ENCODE results near the gene SMG6. TPM values are rescaled to one million over a fixed set of nuclear protein-coding genes. Genes with fewer than 3 reads are reported as not detected.

SMG6 gene
- total and polyA plus RNA-seq, 2 of the 8 experiments (the other 6 are each of a cell fraction or from before 2014, with no cell fraction given), result 18.5 to 25.2 TPM

GRCh38 chr17:2195729-2196128 is 107.9 kb downstream of the SMG6 start:
- POLR2A ChIA-PET (ENCODE audit: partially characterized antibody), result interaction anchor here (0.8 to 1.4 kb wide), 6 partner anchors 10 to 108 kb away, joined by 3 to 5 read pairs (median 3); partner anchors contain the start of genes SMG6 and SRR
- H3K36me3 ChIP-seq (ENCODE audit: control insufficient read depth in 2 of 4, insufficient read depth in 4 of 4, low read length in 3 of 4), result no peaks in the 10 kb centered on the region

More at GRCh38 chr17:2195729-2196128, 107.9 kb downstream of the SMG6 start:
- Histone ChIP-seq H2BK12ac (ENCODE audit: low read depth, low read length) (no peak overlapping the region), H3K4me3 (ENCODE audit: extremely low read depth in 1 of 4, insufficient read depth in 2 of 4, low read depth in 3 of 4, low read length in 4 of 4) (no peak overlapping the region), H3K4me2 (ENCODE audit: insufficient read depth in 1 of 2, low read depth in 2 of 2, low read length in 2 of 2) (no peak overlapping the region), H2BK5ac (ENCODE audit: low read depth, low read length) (no peak overlapping the region), H3K23ac (ENCODE audit: insufficient read length) (no peak overlapping the region), H2BK20ac (ENCODE audit: low read length) (no peak overlapping the region; the same call in 1 of the 2 replicates), H3K79me2 (ENCODE audit: control insufficient read depth in 1 of 2, insufficient read depth in 2 of 2, low read length in 2 of 2) (no peaks in the 10 kb centered on the region), H3K27ac (ENCODE audit: low read depth, low read length) (no peak overlapping the region), H3K9me3 (ENCODE audit: insufficient read depth in 2 of 2, low read depth in 1 of 2, low read length in 1 of 2) (no peaks in the 10 kb centered on the region), H3K4me1 (replicated peaks in 1 of 4; ENCODE audit: control insufficient read depth in 3 of 4, insufficient read depth in 4 of 4, low read length in 3 of 4) (peaks cover 0 to 12% (median 7%) of the 10 kb centered on the region in 4 experiments; a peak in 5 of 7 replicates), H2BK120ac (replicated peaks; ENCODE audit: low read depth, low read length) (no peak overlapping the region), H3K23me2 (ENCODE audit: low read depth, low read length) (no peaks in the 10 kb centered on the region), H4K8ac (ENCODE audit: extremely low read depth, insufficient read depth, low read length) (no peak overlapping the region), H2BK15ac (ENCODE audit: low read length) (no peak overlapping the region), H2AK5ac (ENCODE audit: low read depth, low read length) (no peak overlapping the region), H2AFZ (ENCODE audit: low read length) (no peak overlapping the region), H3K27me3 (replicated peaks in 1 of 4; ENCODE audit: control insufficient read depth in 3 of 4, extremely low read depth in 1 of 4, insufficient read depth in 3 of 4, low read length in 3 of 4) (no peaks in the 10 kb centered on the region), H3K4ac (replicated peaks; ENCODE audit: insufficient read length, low read depth, low read length) (no peak overlapping the region), H4K20me1 (replicated peaks in 1 of 2; ENCODE audit: control insufficient read depth in 1 of 2, insufficient read depth in 2 of 2, low read length in 2 of 2) (no peaks in the 10 kb centered on the region), H4K5ac (ENCODE audit: insufficient read length, low read depth, low read length) (no peak overlapping the region), H3K9ac (replicated peaks in 1 of 4; ENCODE audit: extremely low read depth in 1 of 4, low read depth in 3 of 4, low read length in 3 of 4) (no peak overlapping the region), H3K14ac (ENCODE audit: insufficient read length) (no peak overlapping the region), H3K79me1 (ENCODE audit: low read depth, low read length) (no peaks in the 10 kb centered on the region), H3K18ac (ENCODE audit: extremely low read depth, low read length) (no peak overlapping the region), H3K56ac (replicated peaks; ENCODE audit: insufficient read length, low read depth, low read length) (no peak overlapping the region), H4K91ac (replicated peaks; ENCODE audit: insufficient read length, low read length) (no peak overlapping the region)
- FAIRE-seq, result no peak
- CTCF ChIA-PET (ENCODE audit: partially characterized antibody), result interaction anchor here (0.7 to 2.6 kb wide), 13 partner anchors 9 to 313 kb away, joined by 3 to 6 read pairs (median 3); no protein-coding TSS in a partner anchor
- WGBS, 2 experiments (ENCODE audit: extremely low coverage in 1 of 2, insufficient coverage in 1 of 2, insufficient read length in 1 of 2, insufficient replicate concordance in 2 of 2, low coverage in 1 of 2, low lambda C conversion rate in 2 of 2, missing lambda C conversion rate in 1 of 2), result 97% methylated on average over 6 of the region's 6 CpGs; no CpG with 5 or more reads in 1 of the 2 experiments
- TF ChIP-seq EGR1 (IDR thresholded peaks at IDR 0.05; ENCODE audit: borderline replicate concordance, low read depth, low read length) (no peak), SRF (IDR thresholded peaks at IDR 0.05; ENCODE audit: low read depth, low read length) (no peak)
- no peak for DNase-seq (ENCODE audit: low read depth in 1 of 2, low spot score in 2 of 2)
